DOHH2 (cell line): ENCODE data around the gene TSSK2.

Experiments used
- EZH2phosphoT487 ChIP-seq: fragments of 200-600 bp; sonication (generic); IDR thresholded peaks from 2 replicates; pipeline ENCODE4 v1.6.1; 2017; ENCODE audit warnings: borderline replicate concordance, mild to moderate bottlenecking, antibody characterized with exemption, low read length, moderate library complexity, mixed read lengths
- TF ChIP-seq, protein P1 (sequence below): fragments of 200-600 bp; sonication (generic); IDR thresholded peaks from one replicate; pipeline ENCODE4 v1.5.1; 2014; ENCODE audit warnings: antibody characterized with exemption, mild to moderate bottlenecking, low read depth, low read length; ENCODE audit not compliant: poor library complexity, severe bottlenecking

DNA sequence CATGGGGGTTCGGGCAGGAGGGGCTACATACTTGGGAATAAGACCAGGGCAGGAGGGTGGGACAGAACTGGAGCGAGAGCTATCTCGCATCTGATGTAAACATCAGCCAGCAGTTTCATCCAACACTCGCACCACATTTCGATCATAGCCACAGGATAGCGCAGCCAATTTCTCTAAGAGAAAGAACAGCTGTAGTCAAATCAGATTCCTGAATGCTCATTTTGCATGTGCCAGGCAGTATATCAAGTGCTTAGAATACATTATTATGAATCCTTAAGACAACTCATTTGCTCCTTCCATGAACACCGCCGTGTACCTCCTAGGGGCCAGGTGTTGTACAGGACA lies 23.4 kb upstream of the TSSK2 start:
- TF ChIP-seq, protein P1, sequence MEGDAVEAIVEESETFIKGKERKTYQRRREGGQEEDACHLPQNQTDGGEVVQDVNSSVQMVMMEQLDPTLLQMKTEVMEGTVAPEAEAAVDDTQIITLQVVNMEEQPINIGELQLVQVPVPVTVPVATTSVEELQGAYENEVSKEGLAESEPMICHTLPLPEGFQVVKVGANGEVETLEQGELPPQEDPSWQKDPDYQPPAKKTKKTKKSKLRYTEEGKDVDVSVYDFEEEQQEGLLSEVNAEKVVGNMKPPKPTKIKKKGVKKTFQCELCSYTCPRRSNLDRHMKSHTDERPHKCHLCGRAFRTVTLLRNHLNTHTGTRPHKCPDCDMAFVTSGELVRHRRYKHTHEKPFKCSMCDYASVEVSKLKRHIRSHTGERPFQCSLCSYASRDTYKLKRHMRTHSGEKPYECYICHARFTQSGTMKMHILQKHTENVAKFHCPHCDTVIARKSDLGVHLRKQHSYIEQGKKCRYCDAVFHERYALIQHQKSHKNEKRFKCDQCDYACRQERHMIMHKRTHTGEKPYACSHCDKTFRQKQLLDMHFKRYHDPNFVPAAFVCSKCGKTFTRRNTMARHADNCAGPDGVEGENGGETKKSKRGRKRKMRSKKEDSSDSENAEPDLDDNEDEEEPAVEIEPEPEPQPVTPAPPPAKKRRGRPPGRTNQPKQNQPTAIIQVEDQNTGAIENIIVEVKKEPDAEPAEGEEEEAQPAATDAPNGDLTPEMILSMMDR = no peak
- TF ChIP-seq EZH2phosphoT487 = no peak
